AG04449 (cell line): ENCODE measurements around the gene GMEB2.

Experiments
- CTCF ChIA-PET: fragments of 350-600 bp; formaldehyde crosslinking; extraction: SDS; loops from one replicate; lab custom pipeline; 2021; ENCODE audit warnings: antibody characterized with exemption; lab: Yijun Ruan, JAX
- POLR2A ChIA-PET: fragments of 400-600, 350-600 bp; formaldehyde crosslinking; extraction: SDS; loops from one replicate; lab custom pipeline; 2020; ENCODE audit warnings: antibody characterized with exemption, inconsistent platforms; lab: Yijun Ruan, JAX
- DNase-seq: peaks from one replicate; pipeline ENCODE4 v3.0.0-alpha.2; 2010; ENCODE audit warnings: low read depth, low spot score
- H3K4me3 ChIP-seq: 2 replicates; pipeline ENCODE4 v1.5.1; 2011; ENCODE audit warnings: low read depth, mild to moderate bottlenecking, control low read depth, low read length
- TF ChIP-seq, protein P1 (sequence below): IDR thresholded peaks from one replicate; pipeline ENCODE4 v1.5.1; 2011; ENCODE audit warnings: mild to moderate bottlenecking, moderate library complexity, low read length, control low read depth, inconsistent platforms; ENCODE audit not compliant: insufficient read depth; ENCODE audit errors: missing control alignments

The GMEB2 gene

DNA sequence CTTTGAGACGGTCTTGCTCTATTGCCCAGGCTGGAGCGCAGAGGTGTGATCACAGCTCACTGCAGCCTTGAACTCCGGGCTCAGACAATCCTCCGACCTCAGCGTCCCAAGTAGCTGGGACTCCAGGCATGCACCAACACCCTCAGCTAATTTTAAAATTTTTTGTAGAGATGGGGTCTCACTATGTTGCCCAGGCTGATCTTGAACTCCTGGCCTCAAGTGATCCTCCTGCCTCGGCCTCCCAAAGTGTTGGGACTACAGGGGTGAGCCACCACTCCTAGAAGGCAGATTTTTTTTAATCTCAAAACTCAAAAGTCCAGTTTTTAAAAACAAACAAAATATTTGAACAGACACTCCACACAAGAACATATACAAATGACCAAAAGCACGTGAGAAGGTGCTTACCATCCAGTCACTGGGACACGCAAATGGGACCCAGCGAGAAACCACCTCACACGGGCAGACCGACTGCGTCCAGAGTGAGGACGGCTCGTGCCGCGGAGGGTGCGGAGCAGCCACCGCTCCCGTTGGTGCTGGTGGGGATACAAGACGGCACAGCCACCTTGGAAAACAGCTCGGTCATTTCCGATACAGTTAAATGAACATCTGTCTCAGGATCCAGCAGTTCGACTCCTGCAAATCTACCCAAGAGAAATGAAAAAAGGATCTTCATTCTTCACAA lies 44.4 kb downstream of the GMEB2 start:
- POLR2A ChIA-PET = no interaction called here
- no peak for DNase-seq
- H3K4me3 ChIP-seq = no peak overlapping the region
- TF ChIP-seq, protein P1, sequence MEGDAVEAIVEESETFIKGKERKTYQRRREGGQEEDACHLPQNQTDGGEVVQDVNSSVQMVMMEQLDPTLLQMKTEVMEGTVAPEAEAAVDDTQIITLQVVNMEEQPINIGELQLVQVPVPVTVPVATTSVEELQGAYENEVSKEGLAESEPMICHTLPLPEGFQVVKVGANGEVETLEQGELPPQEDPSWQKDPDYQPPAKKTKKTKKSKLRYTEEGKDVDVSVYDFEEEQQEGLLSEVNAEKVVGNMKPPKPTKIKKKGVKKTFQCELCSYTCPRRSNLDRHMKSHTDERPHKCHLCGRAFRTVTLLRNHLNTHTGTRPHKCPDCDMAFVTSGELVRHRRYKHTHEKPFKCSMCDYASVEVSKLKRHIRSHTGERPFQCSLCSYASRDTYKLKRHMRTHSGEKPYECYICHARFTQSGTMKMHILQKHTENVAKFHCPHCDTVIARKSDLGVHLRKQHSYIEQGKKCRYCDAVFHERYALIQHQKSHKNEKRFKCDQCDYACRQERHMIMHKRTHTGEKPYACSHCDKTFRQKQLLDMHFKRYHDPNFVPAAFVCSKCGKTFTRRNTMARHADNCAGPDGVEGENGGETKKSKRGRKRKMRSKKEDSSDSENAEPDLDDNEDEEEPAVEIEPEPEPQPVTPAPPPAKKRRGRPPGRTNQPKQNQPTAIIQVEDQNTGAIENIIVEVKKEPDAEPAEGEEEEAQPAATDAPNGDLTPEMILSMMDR = no peak
- CTCF ChIA-PET = interaction anchor here (0.7 to 0.8 kb wide), 2 partner anchors 391 to 398 kb away, joined by 3 to 5 read pairs; partner anchors contain the start of gene PRPF6

DNA sequence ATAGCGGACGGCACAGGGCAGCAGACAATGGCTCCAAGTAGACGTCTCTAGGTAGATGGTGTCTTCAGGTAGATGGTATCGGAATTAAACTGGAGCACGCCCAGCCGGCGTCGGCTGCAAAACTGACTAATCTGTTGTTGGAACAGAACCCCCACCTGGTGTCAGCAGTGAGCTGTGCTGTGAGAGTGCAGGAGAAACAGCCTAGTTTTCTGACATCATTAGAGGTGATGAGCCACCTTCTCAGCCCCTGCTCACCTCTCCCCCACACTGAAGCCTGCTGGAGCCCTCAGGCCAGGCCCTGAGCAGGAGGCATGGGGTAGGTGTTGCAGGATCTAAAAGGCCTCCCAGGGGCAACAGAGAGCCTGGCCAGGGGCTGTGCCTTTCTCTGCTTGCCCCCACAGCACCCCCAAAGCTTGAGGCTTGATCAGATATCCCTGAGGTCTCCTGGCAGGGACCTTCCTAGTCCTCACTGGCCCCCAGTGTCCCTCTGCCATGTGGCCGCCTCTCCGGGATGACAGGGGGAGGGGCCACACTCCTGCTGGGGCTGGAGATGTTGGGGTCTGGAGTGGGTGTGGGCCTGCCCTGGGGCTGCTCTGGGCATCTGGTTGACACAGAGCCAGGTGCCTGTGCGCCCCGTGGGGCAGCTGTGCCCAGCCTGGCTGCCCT lies 46.0 kb downstream of the GMEB2 start:
- H3K4me3 ChIP-seq = no peak overlapping the region
- CTCF ChIA-PET = interaction anchor here (0.8 to 0.9 kb wide), 2 partner anchors 43 to 101 kb away, joined by 3 read pairs; no protein-coding TSS in a partner anchor
- DNase-seq = no peak
- POLR2A ChIA-PET = no interaction called here
- TF ChIP-seq, protein P1 = peak; percentile 51

DNA sequence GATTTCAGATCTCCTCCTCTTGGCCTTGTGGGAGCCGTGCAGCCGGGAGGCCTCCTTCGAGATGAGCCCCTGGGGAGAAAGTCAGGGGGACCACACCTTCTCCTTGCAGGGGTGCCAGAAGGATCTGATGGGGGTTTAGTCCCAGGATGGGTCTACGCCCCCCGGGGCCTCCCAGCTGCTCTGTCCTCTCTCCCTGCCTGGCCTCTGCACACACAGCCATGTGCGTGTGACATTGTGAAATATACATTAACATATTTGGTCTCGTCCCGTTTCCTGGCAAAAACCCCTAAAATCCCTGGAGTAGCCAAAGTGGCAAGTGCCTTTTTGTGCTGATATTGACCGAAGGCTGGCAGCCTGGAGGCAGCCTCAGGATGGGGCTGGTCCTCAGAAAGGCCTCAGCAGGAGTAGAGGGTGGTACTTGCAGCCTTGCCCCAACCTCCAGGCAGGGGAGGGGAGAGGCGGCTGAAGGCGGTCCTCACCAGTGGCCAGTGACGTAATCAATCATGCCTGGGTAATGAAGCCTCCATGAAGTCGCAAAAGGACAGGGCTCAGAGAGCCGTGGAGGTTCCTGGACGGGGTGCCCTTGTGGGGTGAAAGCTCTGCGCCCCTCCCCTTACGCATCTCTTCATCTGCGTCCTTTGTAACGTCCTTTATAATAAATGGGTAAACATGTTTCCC lies 47.7 kb downstream of the GMEB2 start:
- no peak overlapping the region for H3K4me3 ChIP-seq
- no peak for DNase-seq
- ChIA-PET POLR2A (no interaction called here), CTCF (interaction anchor here (1.4 kb wide), 1 partner anchor 79 kb away, joined by 3 read pairs; the partner anchor contains the start of gene RTEL1)
- TF ChIP-seq, protein P1 = no peak

DNA sequence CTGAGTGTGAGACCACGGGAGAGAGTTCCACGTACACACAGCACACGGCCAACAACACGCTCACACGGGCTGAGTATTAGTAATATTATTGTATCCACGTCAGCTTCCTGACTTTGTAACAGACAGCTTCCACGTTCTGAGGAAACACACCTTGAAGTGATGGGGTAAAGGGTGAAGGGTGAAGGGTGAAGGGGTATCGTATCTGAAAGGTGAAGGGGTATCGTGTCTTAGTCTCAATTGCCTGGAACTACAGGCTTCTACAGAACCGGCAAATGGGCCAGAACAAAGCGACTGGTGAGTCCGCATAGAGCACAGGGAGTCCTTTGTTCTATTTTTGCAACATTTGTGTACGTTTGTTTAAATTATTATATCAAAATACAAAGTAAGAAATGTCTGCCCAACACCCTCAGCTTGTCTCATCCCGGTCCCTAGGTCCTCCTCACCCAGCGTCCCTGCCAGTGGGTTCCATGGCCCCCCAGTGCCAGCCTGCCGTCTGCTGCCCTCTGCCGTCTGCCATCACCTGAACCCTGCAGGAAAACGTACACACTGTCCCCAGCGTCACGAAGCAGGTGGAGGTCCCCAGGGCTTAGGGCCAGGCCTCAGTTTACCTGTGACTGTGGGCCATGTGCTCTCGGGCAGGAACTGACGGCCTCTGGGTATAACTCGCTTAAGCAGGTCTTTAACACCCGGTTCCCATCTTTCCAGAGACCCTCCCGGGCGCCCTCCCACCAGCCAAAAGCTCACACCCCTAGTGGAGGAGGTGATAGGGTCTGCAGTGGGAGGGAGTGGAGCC lies 48.5 kb downstream of the GMEB2 start:
- H3K4me3 ChIP-seq = no peak overlapping the region
- ChIA-PET CTCF (interaction anchor here (1.4 kb wide), 1 partner anchor 80 kb away, joined by 3 read pairs; the partner anchor contains the start of gene RTEL1), POLR2A (no interaction called here)
- DNase-seq = no peak
- TF ChIP-seq, protein P1 = no peak

DNA sequence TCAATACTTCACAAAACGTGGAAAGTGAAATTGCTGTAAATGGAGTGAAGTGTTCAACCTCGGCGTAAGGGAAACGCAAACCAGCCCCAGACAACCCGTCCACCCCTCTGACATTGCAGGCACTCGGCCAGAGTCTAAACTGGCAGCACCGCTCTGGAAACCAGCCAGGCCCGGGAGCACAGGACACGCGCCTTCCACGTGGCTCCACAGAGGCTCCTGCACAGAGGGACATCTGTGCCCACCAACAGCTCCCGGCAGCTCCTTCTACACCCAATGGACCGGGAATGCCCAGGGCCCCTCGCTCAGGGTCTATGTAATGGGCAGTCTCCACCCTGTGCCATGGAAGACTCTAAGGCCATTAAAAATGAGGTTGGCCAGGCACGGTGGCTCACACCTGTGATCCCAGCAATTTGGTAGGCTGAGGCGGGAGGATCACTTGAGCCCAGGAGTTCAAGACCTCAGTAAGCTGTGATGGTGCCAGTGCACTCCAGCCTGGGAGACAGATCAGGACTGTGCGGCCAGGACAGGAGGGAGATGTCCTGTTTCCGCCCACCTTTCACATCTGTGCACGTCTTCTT lies 49.5 kb downstream of the GMEB2 start:
- no peak for DNase-seq
- ChIA-PET POLR2A (no interaction called here), CTCF (interaction anchor here (1.4 kb wide), 1 partner anchor 81 kb away, joined by 3 read pairs; the partner anchor contains the start of gene RTEL1)
- H3K4me3 ChIP-seq = no peak overlapping the region
- TF ChIP-seq, protein P1 = no peak
